MCF 10A (cell line): Measurements from ENCODE around the gene KIF26A. TPM values are rescaled to one million over a fixed set of nuclear protein-coding genes. Genes with fewer than 3 reads are reported as not detected.

Experiments
- BruUV-seq: library from RNA; stranded (reverse); fragments of 400-500 nt; replicated peaks from 2 replicates; lab custom pipeline; 2021; lab: Mats Ljungman, UMichigan
- CTCF ChIA-PET: fragments of 300-600 bp; sonication (Branson Sonifier 250); formaldehyde crosslinking; extraction: SDS; loops from one replicate; lab custom pipeline; 2021; ENCODE audit warnings: antibody characterized with exemption, inconsistent platforms; lab: Yijun Ruan, JAX
- POLR2A ChIA-PET: fragments of 300-600, 350-650 bp; sonication (Branson Sonifier 250); formaldehyde crosslinking; extraction: SDS; loops from one replicate; lab custom pipeline; 2020; ENCODE audit warnings: antibody characterized with exemption, inconsistent platforms; lab: Yijun Ruan, JAX
- DNase-seq: peaks from one replicate; pipeline ENCODE4 v3.0.0-alpha.2; 2018; ENCODE audit not compliant: unreplicated experiment
- H3K27ac Mint-ChIP-seq: one replicate; pipeline ENCODE4 v1.8.0; 2022; ENCODE audit warnings: mild to moderate bottlenecking, low read depth, mixed read lengths; ENCODE audit not compliant: unreplicated experiment
- H3K27me3 Mint-ChIP-seq: one replicate; pipeline ENCODE4 v1.8.0; 2022; ENCODE audit warnings: mixed read lengths; ENCODE audit not compliant: insufficient read depth, unreplicated experiment
- H3K36me3 Mint-ChIP-seq: one replicate; pipeline ENCODE4 v1.8.0; 2022; ENCODE audit warnings: mild to moderate bottlenecking, moderate library complexity, mixed read lengths; ENCODE audit not compliant: insufficient read depth, unreplicated experiment
- H3K4me1 Mint-ChIP-seq: one replicate; pipeline ENCODE4 v1.8.0; 2022; ENCODE audit warnings: mixed read lengths; ENCODE audit not compliant: insufficient read depth, unreplicated experiment
- H3K4me3 Mint-ChIP-seq: one replicate; pipeline ENCODE4 v1.8.0; 2022; ENCODE audit warnings: mild to moderate bottlenecking, moderate library complexity, mixed read lengths; ENCODE audit not compliant: unreplicated experiment
- H3K9me3 Mint-ChIP-seq: one replicate; pipeline ENCODE4 v1.8.0; 2022; ENCODE audit warnings: mixed read lengths; ENCODE audit not compliant: unreplicated experiment
- CTCF ChIP-seq: fragments of 200-600 bp; IDR thresholded peaks from one replicate; pipeline ENCODE4 v1.8.0; 2022; ENCODE audit warnings: antibody characterized with exemption, mild to moderate bottlenecking; ENCODE audit not compliant: unreplicated experiment
- intact Hi-C: fragments of 100-400 bp; cut with micrococcal nuclease; formaldehyde crosslinking; loops from 2 replicates; pipeline ENCODE4 v1.14.1; 2022
- total RNA-seq: library from RNA; stranded (reverse); gene quantifications from 2 replicates; pipeline ENCODE4 v1.2.3, GENCODE V29; 2022

The KIF26A gene
- total RNA-seq, 1 experiment from 2014 or later, result 0.26 TPM

GRCh38 chr14:104134061-104134965 lies 4.1 kb upstream of the KIF26A start:
- H3K36me3 Mint-ChIP-seq, result no peaks in the 10 kb centered on the region
- H3K4me3 Mint-ChIP-seq, result no peak overlapping the region
- H3K27me3 Mint-ChIP-seq, result peaks cover 66% of the 10 kb centered on the region
- H3K27ac Mint-ChIP-seq, result no peak overlapping the region
- BruUV-seq, result no TSS peak
- no peaks in the 10 kb centered on the region for H3K4me1 Mint-ChIP-seq
- no peak for TF ChIP-seq CTCF
- peaks cover 9% of the 10 kb centered on the region for H3K9me3 Mint-ChIP-seq
- intact Hi-C loops, result no loop called here
- ChIA-PET POLR2A (no interaction called here), CTCF (interaction anchor here (0.6 to 9.7 kb wide), 6 partner anchors 56 to 719 kb away, joined by 3 to 156 read pairs (median 4); no protein-coding TSS in a partner anchor)
- DNase-seq, result no peak

GRCh38 chr14:104135121-104135903 lies 3.1 kb upstream of the KIF26A start:
- H3K9me3 Mint-ChIP-seq, result no peaks in the 10 kb centered on the region
- no peak overlapping the region for H3K27ac Mint-ChIP-seq
- no peak for TF ChIP-seq CTCF
- peaks cover 66% of the 10 kb centered on the region for H3K27me3 Mint-ChIP-seq
- no peaks in the 10 kb centered on the region for H3K4me1 Mint-ChIP-seq
- CTCF ChIA-PET, result interaction anchor here (0.6 to 9.7 kb wide), 4 partner anchors 57 to 718 kb away, joined by 3 to 156 read pairs (median 4); no protein-coding TSS in a partner anchor
- H3K4me3 Mint-ChIP-seq, result no peak overlapping the region
- intact Hi-C loops, result no loop called here
- POLR2A ChIA-PET, result no interaction called here
- no peak for DNase-seq
- H3K36me3 Mint-ChIP-seq, result no peaks in the 10 kb centered on the region
- BruUV-seq, result no TSS peak

GRCh38 chr14:104135904-104136471 lies 2.4 kb upstream of the KIF26A start:
- H3K27ac Mint-ChIP-seq, result no peak overlapping the region
- TF ChIP-seq CTCF, result no peak
- H3K9me3 Mint-ChIP-seq, result no peaks in the 10 kb centered on the region
- DNase-seq, result no peak
- H3K4me3 Mint-ChIP-seq, result no peak overlapping the region
- ChIA-PET CTCF (no interaction called here), POLR2A (no interaction called here)
- H3K27me3 Mint-ChIP-seq, result peaks cover 61% of the 10 kb centered on the region
- no peaks in the 10 kb centered on the region for H3K36me3 Mint-ChIP-seq
- no TSS peak for BruUV-seq
- intact Hi-C loops, result no loop called here
- H3K4me1 Mint-ChIP-seq, result no peaks in the 10 kb centered on the region
